Panc1 (cell line): Measurements from ENCODE around the gene HPCAL4. TPM values are rescaled to one million over a fixed set of nuclear protein-coding genes. Genes with fewer than 3 reads are reported as not detected.

Experiments
- ATAC-seq: fragments of 200-7000 bp; cut with Tn5 transposase; 2 replicates; pipeline ENCODE4 v1.9.1; 2020; ENCODE audit warnings: mild to moderate bottlenecking, moderate library complexity
- BruUV-seq: library from RNA; stranded (reverse); fragments of 400-500 nt; replicated peaks from 2 replicates; lab custom pipeline; 2021; lab: Mats Ljungman, UMichigan
- CTCF ChIA-PET: fragments of 300-600 bp; sonication (Branson Sonifier 250); formaldehyde crosslinking; loops from one replicate; lab custom pipeline; 2022; ENCODE audit warnings: antibody characterized with exemption; lab: Charles Lee
- POLR2A ChIA-PET: fragments of 300-600 bp; sonication (Branson Sonifier 250); formaldehyde crosslinking; loops from one replicate; lab custom pipeline; 2022; ENCODE audit warnings: antibody characterized with exemption; lab: Charles Lee
- DNase-seq: peaks from one replicate; pipeline ENCODE4 v3.0.0-alpha.2; 2010; ENCODE audit warnings: low read depth, low spot score
- H3K27ac ChIP-seq: 2 replicates; pipeline ENCODE4 v1.5.1; 2011; ENCODE audit warnings: mild to moderate bottlenecking, low read length, inconsistent platforms
- H3K27me3 ChIP-seq: fragments of 200-500 bp; sonication (Bioruptor generic); 2 replicates; pipeline ENCODE4 v1.6.0; 2014; ENCODE audit warnings: low read length, inconsistent platforms; ENCODE audit not compliant: control insufficient read depth, insufficient read depth
- H3K36me3 ChIP-seq: fragments of 200-500 bp; sonication (Bioruptor generic); 2 replicates; pipeline ENCODE4 v1.5.1; 2014; ENCODE audit warnings: inconsistent platforms, mild to moderate bottlenecking, low read length, moderate library complexity; ENCODE audit not compliant: control insufficient read depth, insufficient read depth
- H3K4me1 ChIP-seq: 2 replicates; pipeline ENCODE4 v1.5.1; 2011; ENCODE audit warnings: inconsistent platforms, mild to moderate bottlenecking, low read length, moderate library complexity; ENCODE audit not compliant: control insufficient read depth, insufficient read depth
- H3K4me3 ChIP-seq, 2 experiments: 2 replicates each; pipeline ENCODE4 v1.5.1; 2011 to 2012; ENCODE audit warnings: low read depth in 2 of 2, low read length in 2 of 2, mild to moderate bottlenecking in 2 of 2, inconsistent platforms in 1 of 2, moderate library complexity in 1 of 2
- H3K9me3 ChIP-seq: fragments of 200-500 bp; sonication (Bioruptor generic); 2 replicates; pipeline ENCODE4 v1.5.1; 2014; ENCODE audit warnings: low read depth, mild to moderate bottlenecking, inconsistent platforms, low read length, moderate library complexity; ENCODE audit not compliant: control insufficient read depth, insufficient read depth
- CTCF ChIP-seq: fragments of 450-650 bp; IDR thresholded peaks from 2 replicates; pipeline ENCODE4 v1.5.1; 2017; ENCODE audit warnings: mild to moderate bottlenecking
- POLR2AphosphoS5 ChIP-seq: IDR thresholded peaks from 2 replicates; pipeline ENCODE4 v1.6.1; 2012; ENCODE audit warnings: mild to moderate bottlenecking, low read depth, low read length, moderate library complexity
- REST ChIP-seq, 2 experiments: IDR thresholded peaks; 2 replicates each; pipeline ENCODE4 v1.6.1; 2011 to 2012; ENCODE audit warnings: low read depth in 2 of 2, control low read depth in 1 of 2, low read length in 1 of 2, mild to moderate bottlenecking in 1 of 2, moderate library complexity in 1 of 2; ENCODE audit not compliant: insufficient read depth in 1 of 2
- SIN3A ChIP-seq: IDR thresholded peaks from 2 replicates; pipeline ENCODE4 v1.6.1; 2012; ENCODE audit warnings: low read depth, mild to moderate bottlenecking, low read length, moderate library complexity, borderline replicate concordance; ENCODE audit not compliant: insufficient read depth
- TCF7L2 ChIP-seq: IDR thresholded peaks from 2 replicates; pipeline ENCODE4 v1.6.1; 2011; ENCODE audit warnings: mild to moderate bottlenecking, low read depth, low read length, inconsistent platforms
- in situ Hi-C: cut with HindIII; loops from 2 replicates; pipeline ENCODE4 v1.10.0; 2016; ENCODE audit warnings: low sequenced_read_pairs, low pct_unique_long_range_greater_than_20kb
- intact Hi-C: fragments of 100-400 bp; cut with micrococcal nuclease; formaldehyde crosslinking; loops from one replicate; pipeline ENCODE4 v1.10.0; 2022; ENCODE audit not compliant: unreplicated experiment
- total RNA-seq: library from RNA; stranded (reverse); gene quantifications from one replicate; pipeline ENCODE4 v1.2.1, GENCODE V29; 2021; ENCODE audit not compliant: unreplicated experiment

Gene HPCAL4
- total RNA-seq, 1 experiment from 2014 or later: 0.21 TPM

GRCh38 chr1:39677645-39678044 is 13.6 kb downstream of the HPCAL4 start:
- no peak for TF ChIP-seq CTCF
- TF ChIP-seq REST (IDR thresholded peaks at IDR 0.05; ENCODE audit: insufficient read depth in 1 of 2, low read depth in 2 of 2, low read length in 1 of 2): no peak
- TF ChIP-seq POLR2AphosphoS5: no peak
- TF ChIP-seq SIN3A: no peak
- no peak for TF ChIP-seq TCF7L2
- no peak for DNase-seq
- Histone ChIP-seq H3K4me3 (no peak overlapping the region), H3K27me3 (no peaks in the 10 kb centered on the region; the same call in 1 of the 2 replicates), H3K9me3 (no peaks in the 10 kb centered on the region), H3K4me1 (no peaks in the 10 kb centered on the region), H3K36me3 (no peaks in the 10 kb centered on the region), H3K27ac (no peak overlapping the region)
- no peak for ATAC-seq
- CTCF ChIA-PET: no interaction called here
- no TSS peak for BruUV-seq
- intact Hi-C loops: no loop called here
- POLR2A ChIA-PET: no interaction called here
- in situ Hi-C loops: no loop called here

GRCh38 chr1:39676948-39677548 is 14.2 kb downstream of the HPCAL4 start:
- ChIA-PET CTCF (no interaction called here), POLR2A (no interaction called here)
- H3K27me3 ChIP-seq: peaks cover 2% of the 10 kb centered on the region
- DNase-seq (no peak), ATAC-seq (no peak; the same call in 1 of the 2 replicates)
- no TSS peak for BruUV-seq
- no peak overlapping the region for H3K4me3 ChIP-seq
- no peaks in the 10 kb centered on the region for H3K9me3 ChIP-seq
- intact Hi-C loops (no loop called here), in situ Hi-C loops (no loop called here)
- H3K36me3 ChIP-seq: no peaks in the 10 kb centered on the region
- no peak overlapping the region for H3K27ac ChIP-seq
- TF ChIP-seq SIN3A (no peak), CTCF (no peak), TCF7L2 (no peak), REST (IDR thresholded peaks at IDR 0.05; ENCODE audit: insufficient read depth in 1 of 2, low read depth in 2 of 2, low read length in 1 of 2) (no peak), POLR2AphosphoS5 (no peak)
- H3K4me1 ChIP-seq: no peaks in the 10 kb centered on the region
